Measurements from ENCODE around the gene TBX21.

The TBX21 gene

DNA sequence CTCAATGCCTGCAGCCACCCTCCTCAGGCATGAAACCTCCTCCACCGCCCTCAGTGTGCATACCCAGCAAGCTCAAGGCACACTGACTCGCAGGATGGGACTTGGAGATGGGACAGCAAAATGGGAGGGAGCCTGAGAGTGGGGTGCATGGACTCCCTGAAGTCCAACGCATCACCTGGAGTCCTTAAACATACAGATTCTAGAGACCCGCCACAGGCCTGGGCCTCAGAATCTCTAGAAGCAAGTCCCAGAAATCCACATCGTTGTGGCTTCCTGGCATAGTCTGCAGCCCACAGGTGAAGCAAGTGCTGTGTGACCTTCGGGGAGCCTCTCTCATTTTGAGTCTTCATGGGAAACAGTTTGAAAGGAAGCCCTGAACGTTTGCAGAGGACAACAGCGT is 3.6 kb upstream of the TBX21 start:
- Mint-ChIP-seq H3K9me3 (peaks cover 2% of the 10 kb centered on the region), H3K4me1 (peaks cover 16% of the 10 kb centered on the region), H3K4me3 (no peak overlapping the region), H3K36me3 (ENCODE audit: low read depth) (no peaks in the 10 kb centered on the region), H3K27ac (no peak overlapping the region), H3K27me3 (ENCODE audit: low read depth) (peaks cover 86% of the 10 kb centered on the region)
- TF ChIP-seq, protein P1, sequence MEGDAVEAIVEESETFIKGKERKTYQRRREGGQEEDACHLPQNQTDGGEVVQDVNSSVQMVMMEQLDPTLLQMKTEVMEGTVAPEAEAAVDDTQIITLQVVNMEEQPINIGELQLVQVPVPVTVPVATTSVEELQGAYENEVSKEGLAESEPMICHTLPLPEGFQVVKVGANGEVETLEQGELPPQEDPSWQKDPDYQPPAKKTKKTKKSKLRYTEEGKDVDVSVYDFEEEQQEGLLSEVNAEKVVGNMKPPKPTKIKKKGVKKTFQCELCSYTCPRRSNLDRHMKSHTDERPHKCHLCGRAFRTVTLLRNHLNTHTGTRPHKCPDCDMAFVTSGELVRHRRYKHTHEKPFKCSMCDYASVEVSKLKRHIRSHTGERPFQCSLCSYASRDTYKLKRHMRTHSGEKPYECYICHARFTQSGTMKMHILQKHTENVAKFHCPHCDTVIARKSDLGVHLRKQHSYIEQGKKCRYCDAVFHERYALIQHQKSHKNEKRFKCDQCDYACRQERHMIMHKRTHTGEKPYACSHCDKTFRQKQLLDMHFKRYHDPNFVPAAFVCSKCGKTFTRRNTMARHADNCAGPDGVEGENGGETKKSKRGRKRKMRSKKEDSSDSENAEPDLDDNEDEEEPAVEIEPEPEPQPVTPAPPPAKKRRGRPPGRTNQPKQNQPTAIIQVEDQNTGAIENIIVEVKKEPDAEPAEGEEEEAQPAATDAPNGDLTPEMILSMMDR (IDR thresholded peaks at IDR 0.05; ENCODE audit: unreplicated experiment in 3 of 3) = no peak

DNA sequence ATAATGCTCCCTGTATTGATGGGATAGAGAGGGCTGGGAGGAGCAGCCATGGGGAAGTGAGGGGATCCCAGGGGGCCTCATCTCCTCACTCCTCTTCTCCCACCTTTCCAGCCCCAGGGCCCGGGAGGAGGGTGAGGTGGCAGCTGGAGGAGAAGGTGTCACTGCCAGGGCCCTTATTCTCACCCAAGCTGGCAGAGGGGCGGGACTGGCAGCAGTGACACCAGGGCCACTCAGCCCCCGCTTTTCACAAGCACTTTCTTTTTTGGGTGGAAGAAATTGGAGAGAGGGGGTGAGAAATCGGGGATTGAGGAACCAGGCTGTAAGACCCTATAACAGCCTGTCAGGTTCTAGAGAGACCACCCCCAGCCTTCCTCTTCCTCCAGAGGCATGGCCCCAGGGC is 2.4 kb upstream of the TBX21 start:
- Mint-ChIP-seq H3K9me3 (peaks cover 2% of the 10 kb centered on the region), H3K4me3 (no peak overlapping the region), H3K27ac (no peak overlapping the region), H3K36me3 (ENCODE audit: low read depth) (no peaks in the 10 kb centered on the region), H3K27me3 (ENCODE audit: low read depth) (peaks cover 89% of the 10 kb centered on the region), H3K4me1 (peaks cover 16% of the 10 kb centered on the region)
- TF ChIP-seq, protein P1 (IDR thresholded peaks at IDR 0.05; ENCODE audit: unreplicated experiment in 3 of 3) = no peak

DNA sequence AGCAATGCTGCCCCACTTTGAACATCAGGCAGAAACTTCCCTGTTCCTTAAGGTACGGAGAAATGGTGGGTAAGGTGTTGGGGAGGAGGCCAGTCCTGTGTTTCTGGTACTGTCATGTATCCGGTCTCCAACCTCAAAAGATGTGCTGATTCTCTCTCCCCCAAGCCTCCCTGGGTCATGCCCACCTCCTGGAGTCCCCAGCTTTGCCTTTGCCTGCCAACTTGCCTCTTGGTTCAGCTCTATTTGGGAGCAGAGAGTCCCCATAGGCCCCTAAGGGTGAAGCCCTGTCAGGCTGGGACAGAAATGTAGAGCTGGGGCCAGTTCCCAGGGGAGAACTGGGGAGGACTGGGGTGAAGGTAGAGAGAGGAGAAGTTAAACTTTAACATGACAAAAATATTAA is 1.6 kb upstream of the TBX21 start:
- TF ChIP-seq, protein P1 (IDR thresholded peaks at IDR 0.05; ENCODE audit: unreplicated experiment in 3 of 3) = no peak
- peaks cover 14% of the 10 kb centered on the region for H3K4me1 Mint-ChIP-seq
- no peaks in the 10 kb centered on the region for H3K36me3 Mint-ChIP-seq (ENCODE audit: low read depth)
- peaks cover 2% of the 10 kb centered on the region for H3K9me3 Mint-ChIP-seq
- H3K27ac Mint-ChIP-seq = no peak overlapping the region
- H3K27me3 Mint-ChIP-seq (ENCODE audit: low read depth) = peaks cover 93% of the 10 kb centered on the region
- no peak overlapping the region for H3K4me3 Mint-ChIP-seq

DNA sequence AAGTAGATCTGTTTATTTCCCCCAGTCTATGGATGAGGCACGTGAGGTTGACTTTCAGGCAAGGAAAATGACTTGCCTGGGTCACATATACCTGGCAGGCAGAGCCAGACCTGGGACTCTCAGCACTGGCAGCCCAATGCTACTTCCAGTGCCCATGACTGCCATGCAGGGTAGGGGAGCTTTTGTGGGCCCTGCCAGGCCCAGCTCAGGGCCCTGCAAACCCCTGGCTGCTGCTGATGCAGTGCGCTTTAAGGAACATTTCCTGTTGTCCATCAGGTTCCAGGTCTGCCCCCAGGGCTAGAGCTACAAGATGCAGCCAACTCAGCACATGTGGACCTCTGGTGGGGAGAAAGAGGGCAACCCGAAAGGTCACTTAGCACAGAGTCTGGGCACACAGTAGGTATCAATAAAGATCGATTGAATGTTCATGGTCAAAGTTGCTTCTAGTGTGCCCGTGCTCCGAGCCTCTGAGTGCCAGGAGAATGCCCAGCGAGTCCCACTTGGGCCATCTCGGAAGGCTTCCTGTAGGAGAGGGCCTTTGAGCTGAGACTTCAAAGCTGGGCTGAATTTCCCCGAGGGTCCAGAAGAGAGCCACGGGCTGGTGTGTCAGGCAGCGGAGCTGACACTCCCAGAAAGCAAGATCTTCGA is 513 bp upstream of the TBX21 start:
- Mint-ChIP-seq H3K4me1 (peaks cover 5% of the 10 kb centered on the region), H3K27ac (no peak overlapping the region), H3K36me3 (ENCODE audit: low read depth) (no peaks in the 10 kb centered on the region), H3K9me3 (peaks cover 2% of the 10 kb centered on the region), H3K27me3 (ENCODE audit: low read depth) (peaks cover 92% of the 10 kb centered on the region), H3K4me3 (peak overlapping the region; percentile 59 to 75 (median 74))
- TF ChIP-seq, protein P1 (IDR thresholded peaks at IDR 0.05; ENCODE audit: unreplicated experiment in 3 of 3) = no peak

DNA sequence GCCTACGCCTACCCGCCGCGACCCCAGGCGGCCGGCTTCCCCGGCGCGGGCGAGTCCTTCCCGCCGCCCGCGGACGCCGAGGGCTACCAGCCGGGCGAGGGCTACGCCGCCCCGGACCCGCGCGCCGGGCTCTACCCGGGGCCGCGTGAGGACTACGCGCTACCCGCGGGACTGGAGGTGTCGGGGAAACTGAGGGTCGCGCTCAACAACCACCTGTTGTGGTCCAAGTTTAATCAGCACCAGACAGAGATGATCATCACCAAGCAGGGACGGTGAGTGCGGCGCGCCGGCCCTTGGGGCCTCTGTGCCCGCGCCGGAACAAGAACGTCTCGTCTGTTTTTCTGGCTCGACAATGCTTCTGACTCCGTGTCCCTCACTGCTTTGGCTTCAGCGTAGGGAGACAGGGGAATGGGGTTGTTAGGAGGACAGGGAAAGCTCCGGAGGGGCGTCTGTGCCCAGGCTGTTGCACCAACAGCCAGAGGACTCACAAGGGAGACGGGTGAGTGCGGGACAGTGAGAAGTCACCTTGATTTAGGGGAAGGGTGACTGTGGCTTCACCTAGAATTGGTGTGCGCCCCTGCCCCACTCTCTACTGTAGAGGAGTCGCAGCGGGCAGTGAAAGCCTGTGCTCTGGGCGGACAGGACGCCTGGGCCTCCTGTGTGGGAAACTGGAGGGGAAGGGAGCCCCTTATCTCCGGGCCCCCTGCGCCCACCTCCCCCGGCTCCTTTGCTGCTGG is 806 bp downstream of the TBX21 start:
- Mint-ChIP-seq H3K27ac (no peak overlapping the region), H3K9me3 (peaks cover 2% of the 10 kb centered on the region), H3K4me1 (peaks cover 5% of the 10 kb centered on the region), H3K27me3 (ENCODE audit: low read depth) (peaks cover 81% of the 10 kb centered on the region), H3K4me3 (peak overlapping the region; percentile 71 to 78 (median 78)), H3K36me3 (ENCODE audit: low read depth) (no peaks in the 10 kb centered on the region)
- TF ChIP-seq, protein P1 (IDR thresholded peaks at IDR 0.05; ENCODE audit: unreplicated experiment in 3 of 3) = no peak

DNA sequence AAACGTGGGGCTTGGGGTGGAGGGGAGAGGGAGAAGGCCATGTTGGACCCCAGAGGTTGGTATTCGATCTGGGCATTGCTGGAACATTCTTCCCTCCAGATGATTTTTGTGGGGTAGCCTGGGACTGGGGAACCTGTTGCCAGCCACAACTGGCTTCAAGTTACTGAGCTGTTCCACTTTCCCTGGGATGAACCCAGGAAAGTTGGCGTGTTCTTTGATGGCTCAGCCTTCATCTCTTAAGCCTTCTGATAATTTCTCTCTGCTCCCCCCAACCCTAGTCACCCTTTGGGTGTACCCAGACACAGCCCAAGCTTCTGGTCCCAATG is 2.1 kb downstream of the TBX21 start:
- Mint-ChIP-seq H3K9me3 (peaks cover 2% of the 10 kb centered on the region), H3K4me1 (peaks cover 5% of the 10 kb centered on the region), H3K4me3 (no peak overlapping the region), H3K27ac (no peak overlapping the region), H3K27me3 (ENCODE audit: low read depth) (peaks cover 75% of the 10 kb centered on the region), H3K36me3 (ENCODE audit: low read depth) (no peaks in the 10 kb centered on the region)
- TF ChIP-seq, protein P1 (IDR thresholded peaks at IDR 0.05; ENCODE audit: unreplicated experiment in 3 of 3) = no peak
